A549 (cell line): ENCODE data around the gene SMTN. TPM values are rescaled to one million over a fixed set of nuclear protein-coding genes. Genes with fewer than 3 reads are reported as not detected.

Experiments
- ATAC-seq, 2 experiments: fragments of 200-7000 bp in 1 of 2; fragments of >200 bp in 1 of 2; cut with Nextera tagmentation in 1 of 2; cut with Tn5 transposase in 1 of 2; 3 replicates each; pipeline versions ENCODE4 v1.8.0 to v1.9.1; 2018 to 2020; ENCODE audit warnings: mild to moderate bottlenecking in 1 of 2, moderate library complexity in 1 of 2
- CTCF ChIA-PET: fragments of 300-600 bp; sonication (Branson Sonifier 250); formaldehyde crosslinking; extraction: SDS; loops from one replicate; lab custom pipeline; 2021; ENCODE audit warnings: antibody characterized with exemption, inconsistent platforms; lab: Yijun Ruan, JAX
- POLR2A ChIA-PET: fragments of 350-600 bp; formaldehyde crosslinking; extraction: SDS; loops from one replicate; lab custom pipeline; 2021; ENCODE audit warnings: antibody characterized with exemption, inconsistent platforms; lab: Yijun Ruan, JAX
- DNase-seq, 2 experiments: peaks; one replicate each; pipeline versions ENCODE4 v3.0.0 to v3.0.0-alpha.2; 2011 to 2016; ENCODE audit warnings: low read depth in 1 of 2, low spot score in 1 of 2
- FAIRE-seq: peaks from 2 replicates; lab custom pipeline; 2011; peaks lifted over from hg19 to GRCh38; lab: Jason Lieb, UNC
- H3K27ac ChIP-seq, 2 experiments: fragments of >200 bp; sonication (Bioruptor Twin); formaldehyde crosslinking; 3 replicates each; pipeline ENCODE4 v1.5.1; 2016 to 2017
- H3K4me1 ChIP-seq: fragments of >200 bp; sonication (Bioruptor Twin); formaldehyde crosslinking; 3 replicates; pipeline ENCODE4 v1.6.1; 2016
- H3K4me2 ChIP-seq: fragments of >200 bp; sonication (Bioruptor Twin); formaldehyde crosslinking; 3 replicates; pipeline ENCODE4 v1.6.1; 2016
- H3K4me3 ChIP-seq: fragments of >200 bp; sonication (Bioruptor Twin); formaldehyde crosslinking; 3 replicates; pipeline ENCODE4 v1.5.1; 2016
- H3K9me3 ChIP-seq: fragments of >200 bp; sonication (Bioruptor Twin); formaldehyde crosslinking; 3 replicates; pipeline ENCODE4 v1.6.1; 2016
- EHF ChIP-seq: fragments of 250-450 bp; sonication (Bioruptor Pico); IDR thresholded peaks from 2 replicates; pipeline ENCODE4 v1.5.0; 2020; ENCODE audit warnings: mild to moderate bottlenecking
- FOSL2 ChIP-seq, 2 experiments: fragments of 450-650 bp in 1 of 2; fragments of >200 bp in 1 of 2; sonication (Bioruptor Twin) in 1 of 2; formaldehyde crosslinking; IDR thresholded peaks; 2 replicates each; pipeline versions ENCODE4 v1.5.0 to v1.6.1; 2016 to 2020; ENCODE audit warnings: mild to moderate bottlenecking in 1 of 2, moderate library complexity in 1 of 2
- FOXS1 ChIP-seq: fragments of 250-450 bp; sonication (Bioruptor Pico); IDR thresholded peaks from 2 replicates; pipeline ENCODE4 v1.5.0; 2020; ENCODE audit warnings: mild to moderate bottlenecking, moderate library complexity
- HDAC2 ChIP-seq: fragments of 200-600 bp; sonication (generic); IDR thresholded peaks from 2 replicates; pipeline ENCODE4 v1.6.1; 2016
- HOXA7 ChIP-seq: fragments of 250-450 bp; sonication (Bioruptor Pico); IDR thresholded peaks from 2 replicates; pipeline ENCODE4 v1.5.0; 2020; ENCODE audit warnings: mild to moderate bottlenecking, moderate library complexity
- HOXB13 ChIP-seq: fragments of 250-450 bp; sonication (Bioruptor Pico); IDR thresholded peaks from 2 replicates; pipeline ENCODE4 v1.5.0; 2020; ENCODE audit warnings: low read depth, mild to moderate bottlenecking, moderate library complexity
- JUN ChIP-seq, 2 experiments: fragments of >200 bp; sonication (Bioruptor Twin); formaldehyde crosslinking; IDR thresholded peaks; 2 replicates in 1 of 2; 3 replicates in 1 of 2; pipeline ENCODE4 v1.6.1; 2016 to 2017
- MAFK ChIP-seq: fragments of 450-650 bp; IDR thresholded peaks from 2 replicates; pipeline ENCODE4 v1.6.1; 2014; ENCODE audit not compliant: partially characterized antibody
- NFE2L2 ChIP-seq: fragments of 150-350 bp; conservative IDR thresholded peaks from 2 replicates; pipeline ENCODE4 v1.6.1; 2014; ENCODE audit warnings: low read length
- NPAS2 ChIP-seq: fragments of 250-450 bp; sonication (Bioruptor Pico); IDR thresholded peaks from 2 replicates; pipeline ENCODE4 v1.8.0; 2022; ENCODE audit warnings: mild to moderate bottlenecking, moderate library complexity, borderline replicate concordance
- PHF8 ChIP-seq: fragments of 200-600 bp; sonication (generic); IDR thresholded peaks from 2 replicates; pipeline ENCODE4 v1.6.1; 2016; ENCODE audit warnings: low read depth, mild to moderate bottlenecking, antibody characterized with exemption, moderate library complexity, borderline replicate concordance
- RCOR1 ChIP-seq: fragments of 150-350 bp; IDR thresholded peaks from 2 replicates; pipeline ENCODE4 v1.6.1; 2014; ENCODE audit warnings: antibody characterized with exemption, low read length, low read depth
- SMC3 ChIP-seq: fragments of >200 bp; sonication (Bioruptor Twin); formaldehyde crosslinking; IDR thresholded peaks from 3 replicates; pipeline ENCODE4 v1.6.1; 2018; ENCODE audit warnings: inconsistent platforms
- TFCP2L1 ChIP-seq: fragments of 250-450 bp; sonication (Bioruptor Pico); IDR thresholded peaks from 2 replicates; pipeline ENCODE4 v1.5.0; 2021; ENCODE audit warnings: mild to moderate bottlenecking
- ZC3H11A ChIP-seq: fragments of 450-650 bp; IDR thresholded peaks from 2 replicates; pipeline ENCODE4 v1.6.1; 2014; ENCODE audit warnings: antibody characterized with exemption, mild to moderate bottlenecking
- ZNF302 ChIP-seq: fragments of 250-450 bp; sonication (Bioruptor Pico); IDR thresholded peaks from 2 replicates; pipeline ENCODE4 v1.9.0; 2021; ENCODE audit warnings: inconsistent platforms, mild to moderate bottlenecking, moderate library complexity
- WGBS: methylation state at CpG from one replicate; pipeline ENCODE4 v1.1.6; 2017; ENCODE audit errors: missing lambda C conversion rate; 5-methylcytosine and 5-hydroxymethylcytosine counted together
- polyA plus RNA-seq, 4 experiments: library from polyadenylated mRNA; depleted of rRNA in 3 of 4; stranded (reverse); fragments of >200 nt; fragmentation: RNase III in 1 of 4; extraction: RNeasy Plus Mini Kit Qiagen cat#74134 plus additional on column Dnase treatment in 1 of 4; gene quantifications; 2 replicates in 3 of 4; 3 replicates in 1 of 4; pipeline ENCODE4 v1.2.3, GENCODE V29; 2011 to 2017
- TF ChIP-seq, protein P1 (sequence below): fragments of 250-450 bp; sonication (Bioruptor Pico); IDR thresholded peaks from 2 replicates; pipeline ENCODE4 v1.5.0; 2020; ENCODE audit warnings: low read depth, mild to moderate bottlenecking, moderate library complexity
- TF ChIP-seq, protein P2 (sequence below): IDR thresholded peaks from 2 replicates; pipeline ENCODE4 v1.6.1; 2012
- TF ChIP-seq, protein P3 (sequence below): fragments of 450-650 bp; IDR thresholded peaks from 2 replicates; pipeline ENCODE4 v1.6.1; 2014; ENCODE audit warnings: antibody characterized with exemption
- TF ChIP-seq, protein P4 (sequence below): fragments of >200 bp; sonication (Bioruptor Twin); formaldehyde crosslinking; IDR thresholded peaks from 3 replicates; pipeline ENCODE4 v1.6.1; 2016
- TF ChIP-seq, protein P5 (sequence below): fragments of >200 bp; sonication (Bioruptor Twin); formaldehyde crosslinking; IDR thresholded peaks from 2 replicates; pipeline ENCODE4 v1.6.1; 2016
- TF ChIP-seq, protein P6 (sequence below): fragments of 150-350 bp; IDR thresholded peaks from 2 replicates; pipeline ENCODE4 v1.6.1; 2014; ENCODE audit warnings: low read depth, mild to moderate bottlenecking, low read length
- TF ChIP-seq, protein P7 (sequence below): fragments of >200 bp; sonication (Bioruptor Twin); formaldehyde crosslinking; IDR thresholded peaks from 3 replicates; pipeline ENCODE4 v1.5.1; 2016

SMTN gene
- polyA plus RNA-seq, 2 of the 4 experiments (the other 2 are of a cell fraction), result 12.7 to 33.1 TPM

DNA sequence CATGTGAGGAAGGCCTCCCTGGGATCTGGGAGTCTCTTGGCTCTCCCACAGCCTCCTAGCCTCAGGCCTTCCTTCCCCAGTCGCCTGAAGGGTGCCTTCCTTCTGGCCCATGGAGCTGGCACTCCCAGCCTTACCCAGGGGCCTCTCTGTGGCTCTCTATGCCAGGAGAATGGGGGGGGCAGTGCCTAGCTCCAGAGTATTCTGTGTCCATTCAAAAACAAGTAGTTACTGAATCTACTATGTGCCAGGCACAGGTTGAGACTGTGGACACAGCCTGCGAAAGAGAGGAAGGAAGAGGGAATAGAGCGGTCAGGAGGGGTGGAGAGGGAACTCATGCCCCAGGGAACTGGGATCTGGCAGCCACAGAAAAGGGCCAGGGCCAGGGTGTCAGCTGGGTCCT lies 61.9 kb downstream of the SMTN start:
- no peak for ATAC-seq
- no peak for TF ChIP-seq ZNF302 (CRISPR knock-in tag)
- 65% methylated on average over 2 of the region's 3 CpGs for WGBS
- Histone ChIP-seq H3K27ac (no peak overlapping the region), H3K4me3 (no peak overlapping the region), H3K9me3 (no peaks in the 10 kb centered on the region), H3K4me1 (no peaks in the 10 kb centered on the region), H3K4me2 (no peak overlapping the region)
- FAIRE-seq, result no peak
- DNase-seq, result no peak
- ChIA-PET POLR2A (no interaction called here), CTCF (interaction anchor here (1.2 to 3.0 kb wide), 3 partner anchors 35 to 84 kb away, joined by 4 to 17 read pairs (median 6); partner anchors contain the start of gene SELENOM)

DNA sequence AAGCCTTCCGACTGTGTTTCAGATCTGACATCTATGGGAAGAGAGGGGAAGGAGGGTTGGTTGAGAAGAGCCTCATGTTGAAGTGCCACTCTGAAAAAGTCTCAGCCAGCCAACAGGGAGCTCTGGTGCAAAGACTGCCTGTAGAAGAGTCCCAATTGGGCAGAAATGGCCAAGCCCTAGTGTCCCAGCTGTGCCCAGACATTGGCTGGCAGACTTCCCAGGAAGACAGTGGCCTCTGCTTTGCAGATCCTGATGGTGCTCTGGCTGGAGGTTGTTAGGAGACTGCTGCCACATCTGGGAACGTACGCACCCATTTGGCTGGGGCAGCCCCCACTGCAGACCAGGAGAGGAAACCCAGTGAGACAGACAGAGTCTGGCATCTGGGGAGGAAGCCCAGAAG lies 62.4 kb downstream of the SMTN start:
- no peak for DNase-seq
- H3K9me3 ChIP-seq, result no peaks in the 10 kb centered on the region
- no peak for FAIRE-seq
- TF ChIP-seq NFE2L2 (no peak), FOSL2 (IDR thresholded peaks at IDR 0.05) (no peak), FOSL2 (CRISPR knock-in tag; IDR thresholded peaks at IDR 0.05) (no peak), PHF8 (no peak), JUN (IDR thresholded peaks at IDR 0.05) (no peak), HDAC2 (no peak), FOXS1 (CRISPR knock-in tag) (no peak), RCOR1 (no peak), HOXA7 (no peak), NPAS2 (CRISPR knock-in tag) (no peak), TFCP2L1 (CRISPR knock-in tag) (no peak)
- TF ChIP-seq, protein P1, sequence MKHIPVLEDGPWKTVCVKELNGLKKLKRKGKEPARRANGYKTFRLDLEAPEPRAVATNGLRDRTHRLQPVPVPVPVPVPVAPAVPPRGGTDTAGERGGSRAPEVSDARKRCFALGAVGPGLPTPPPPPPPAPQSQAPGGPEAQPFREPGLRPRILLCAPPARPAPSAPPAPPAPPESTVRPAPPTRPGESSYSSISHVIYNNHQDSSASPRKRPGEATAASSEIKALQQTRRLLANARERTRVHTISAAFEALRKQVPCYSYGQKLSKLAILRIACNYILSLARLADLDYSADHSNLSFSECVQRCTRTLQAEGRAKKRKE, result no peak
- TF ChIP-seq, protein P2, sequence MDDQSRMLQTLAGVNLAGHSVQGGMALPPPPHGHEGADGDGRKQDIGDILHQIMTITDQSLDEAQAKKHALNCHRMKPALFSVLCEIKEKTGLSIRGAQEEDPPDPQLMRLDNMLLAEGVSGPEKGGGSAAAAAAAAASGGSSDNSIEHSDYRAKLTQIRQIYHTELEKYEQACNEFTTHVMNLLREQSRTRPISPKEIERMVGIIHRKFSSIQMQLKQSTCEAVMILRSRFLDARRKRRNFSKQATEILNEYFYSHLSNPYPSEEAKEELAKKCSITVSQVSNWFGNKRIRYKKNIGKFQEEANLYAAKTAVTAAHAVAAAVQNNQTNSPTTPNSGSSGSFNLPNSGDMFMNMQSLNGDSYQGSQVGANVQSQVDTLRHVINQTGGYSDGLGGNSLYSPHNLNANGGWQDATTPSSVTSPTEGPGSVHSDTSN, result no peak
- TF ChIP-seq, protein P3, sequence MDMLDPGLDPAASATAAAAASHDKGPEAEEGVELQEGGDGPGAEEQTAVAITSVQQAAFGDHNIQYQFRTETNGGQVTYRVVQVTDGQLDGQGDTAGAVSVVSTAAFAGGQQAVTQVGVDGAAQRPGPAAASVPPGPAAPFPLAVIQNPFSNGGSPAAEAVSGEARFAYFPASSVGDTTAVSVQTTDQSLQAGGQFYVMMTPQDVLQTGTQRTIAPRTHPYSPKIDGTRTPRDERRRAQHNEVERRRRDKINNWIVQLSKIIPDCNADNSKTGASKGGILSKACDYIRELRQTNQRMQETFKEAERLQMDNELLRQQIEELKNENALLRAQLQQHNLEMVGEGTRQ, result no peak
- CTCF ChIA-PET, result interaction anchor here (1.2 to 3.0 kb wide), 3 partner anchors 36 to 83 kb away, joined by 4 to 17 read pairs (median 6); partner anchors contain the start of gene SELENOM
- no peak overlapping the region for H3K4me3 ChIP-seq
- WGBS, result 100% methylated on average over 3 of the region's 3 CpGs
- no peak for ATAC-seq
- no peak overlapping the region for H3K4me2 ChIP-seq
- no peak overlapping the region for H3K27ac ChIP-seq
- no peaks in the 10 kb centered on the region for H3K4me1 ChIP-seq
- POLR2A ChIA-PET, result no interaction called here

DNA sequence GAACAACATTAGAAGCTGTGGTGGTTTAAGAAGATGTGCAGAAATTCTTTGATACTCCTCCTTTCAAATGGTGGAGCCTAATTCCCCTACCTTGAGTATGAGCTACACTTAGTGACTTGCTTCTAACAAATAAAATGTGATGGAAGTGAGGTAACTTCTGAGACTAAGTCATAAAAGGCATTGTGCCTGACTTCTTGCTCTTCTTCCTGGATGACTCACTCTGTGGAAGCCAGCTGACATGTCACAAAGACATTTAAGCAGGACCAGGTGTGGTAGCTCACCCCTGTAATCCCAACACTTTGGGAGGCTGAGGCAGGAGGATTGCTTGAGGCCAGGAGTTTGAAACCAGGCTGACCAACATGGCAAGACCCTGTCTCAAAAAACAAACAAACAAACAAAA lies 63.1 kb downstream of the SMTN start:
- no peak overlapping the region for H3K27ac ChIP-seq
- ATAC-seq (no peak), DNase-seq (no peak), FAIRE-seq (no peak)
- CTCF ChIA-PET, result interaction anchor here (0.6 to 3.0 kb wide), 6 partner anchors 9 to 366 kb away, joined by 3 to 17 read pairs (median 4); partner anchors contain the start of gene SELENOM
- H3K4me2 ChIP-seq, result no peak overlapping the region
- no peaks in the 10 kb centered on the region for H3K9me3 ChIP-seq
- H3K4me1 ChIP-seq, result no peaks in the 10 kb centered on the region
- POLR2A ChIA-PET, result no interaction called here
- TF ChIP-seq NFE2L2 (no peak), SMC3 (no peak), HOXB13 (no peak), MAFK (no peak), ZC3H11A (no peak), EHF (CRISPR knock-in tag) (no peak), TFCP2L1 (CRISPR knock-in tag) (no peak)
- TF ChIP-seq, protein P4, sequence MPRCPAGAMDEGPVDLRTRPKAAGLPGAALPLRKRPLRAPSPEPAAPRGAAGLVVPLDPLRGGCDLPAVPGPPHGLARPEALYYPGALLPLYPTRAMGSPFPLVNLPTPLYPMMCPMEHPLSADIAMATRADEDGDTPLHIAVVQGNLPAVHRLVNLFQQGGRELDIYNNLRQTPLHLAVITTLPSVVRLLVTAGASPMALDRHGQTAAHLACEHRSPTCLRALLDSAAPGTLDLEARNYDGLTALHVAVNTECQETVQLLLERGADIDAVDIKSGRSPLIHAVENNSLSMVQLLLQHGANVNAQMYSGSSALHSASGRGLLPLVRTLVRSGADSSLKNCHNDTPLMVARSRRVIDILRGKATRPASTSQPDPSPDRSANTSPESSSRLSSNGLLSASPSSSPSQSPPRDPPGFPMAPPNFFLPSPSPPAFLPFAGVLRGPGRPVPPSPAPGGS, result no peak
- TF ChIP-seq, protein P5, sequence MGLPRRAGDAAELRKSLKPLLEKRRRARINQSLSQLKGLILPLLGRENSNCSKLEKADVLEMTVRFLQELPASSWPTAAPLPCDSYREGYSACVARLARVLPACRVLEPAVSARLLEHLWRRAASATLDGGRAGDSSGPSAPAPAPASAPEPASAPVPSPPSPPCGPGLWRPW, result no peak
- TF ChIP-seq, protein P6, sequence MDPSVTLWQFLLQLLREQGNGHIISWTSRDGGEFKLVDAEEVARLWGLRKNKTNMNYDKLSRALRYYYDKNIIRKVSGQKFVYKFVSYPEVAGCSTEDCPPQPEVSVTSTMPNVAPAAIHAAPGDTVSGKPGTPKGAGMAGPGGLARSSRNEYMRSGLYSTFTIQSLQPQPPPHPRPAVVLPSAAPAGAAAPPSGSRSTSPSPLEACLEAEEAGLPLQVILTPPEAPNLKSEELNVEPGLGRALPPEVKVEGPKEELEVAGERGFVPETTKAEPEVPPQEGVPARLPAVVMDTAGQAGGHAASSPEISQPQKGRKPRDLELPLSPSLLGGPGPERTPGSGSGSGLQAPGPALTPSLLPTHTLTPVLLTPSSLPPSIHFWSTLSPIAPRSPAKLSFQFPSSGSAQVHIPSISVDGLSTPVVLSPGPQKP, result no peak
- TF ChIP-seq, protein P7, sequence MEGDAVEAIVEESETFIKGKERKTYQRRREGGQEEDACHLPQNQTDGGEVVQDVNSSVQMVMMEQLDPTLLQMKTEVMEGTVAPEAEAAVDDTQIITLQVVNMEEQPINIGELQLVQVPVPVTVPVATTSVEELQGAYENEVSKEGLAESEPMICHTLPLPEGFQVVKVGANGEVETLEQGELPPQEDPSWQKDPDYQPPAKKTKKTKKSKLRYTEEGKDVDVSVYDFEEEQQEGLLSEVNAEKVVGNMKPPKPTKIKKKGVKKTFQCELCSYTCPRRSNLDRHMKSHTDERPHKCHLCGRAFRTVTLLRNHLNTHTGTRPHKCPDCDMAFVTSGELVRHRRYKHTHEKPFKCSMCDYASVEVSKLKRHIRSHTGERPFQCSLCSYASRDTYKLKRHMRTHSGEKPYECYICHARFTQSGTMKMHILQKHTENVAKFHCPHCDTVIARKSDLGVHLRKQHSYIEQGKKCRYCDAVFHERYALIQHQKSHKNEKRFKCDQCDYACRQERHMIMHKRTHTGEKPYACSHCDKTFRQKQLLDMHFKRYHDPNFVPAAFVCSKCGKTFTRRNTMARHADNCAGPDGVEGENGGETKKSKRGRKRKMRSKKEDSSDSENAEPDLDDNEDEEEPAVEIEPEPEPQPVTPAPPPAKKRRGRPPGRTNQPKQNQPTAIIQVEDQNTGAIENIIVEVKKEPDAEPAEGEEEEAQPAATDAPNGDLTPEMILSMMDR, result no peak
- H3K4me3 ChIP-seq, result no peak overlapping the region
